Measurements from ENCODE around the gene B3GNT5. TPM values are rescaled to one million over a fixed set of nuclear protein-coding genes. Genes with fewer than 3 reads are reported as not detected.
"Not testable (repeated sequence)": the region's sequence is repeated elsewhere in the genome, so short reads cannot be mapped to it uniquely, and the experiment has no call there.

Gene B3GNT5
- 31.0 and 40.3 TPM in 2 replicates for total RNA-seq

- peak; percentile 68 for DNase-seq
Measured at GRCh38 chr3:183252973-183253527, at the start of gene B3GNT5. TSS of gene B3GNT5 (plus strand) at chr3:183253253. CDS start at chr3:183269799, 16,546 bp downstream.

GRCh38 chr3:183203670-183204069 lies 49.4 kb upstream of the B3GNT5 start:
- DNase-seq, result no peak

GRCh38 chr3:183208260-183208659 lies 44.8 kb upstream of the B3GNT5 start:
- DNase-seq, result no peak

GRCh38 chr3:183208800-183209199 lies 44.3 kb upstream of the B3GNT5 start:
- DNase-seq, result no peak

GRCh38 chr3:183210341-183210740 lies 42.7 kb upstream of the B3GNT5 start:
- no peak for DNase-seq

GRCh38 chr3:183210862-183211341 lies 42.2 kb upstream of the B3GNT5 start:
- DNase-seq, result peak; percentile 47

- DNase-seq, result peak; percentile 70
Measured at GRCh38 chr3:183211352-183211751, 41.7 kb upstream of the B3GNT5 start.

- no peak for DNase-seq
Measured at GRCh38 chr3:183212096-183212495, 41.0 kb upstream of the B3GNT5 start.

GRCh38 chr3:183212565-183212964 lies 40.5 kb upstream of the B3GNT5 start:
- peak; percentile 79 for DNase-seq

- DNase-seq, result peak; percentile 63
Measured at GRCh38 chr3:183213415-183214276, 39.4 kb upstream of the B3GNT5 start.

GRCh38 chr3:183214277-183214612 lies 38.8 kb upstream of the B3GNT5 start:
- no peak for DNase-seq

- no peak for DNase-seq
Measured at GRCh38 chr3:183215591-183216202, 37.4 kb upstream of the B3GNT5 start.

GRCh38 chr3:183217548-183218332 lies 35.3 kb upstream of the B3GNT5 start:
- DNase-seq, result no peak

GRCh38 chr3:183218826-183219225 lies 34.2 kb upstream of the B3GNT5 start:
- no peak for DNase-seq

- DNase-seq, result no peak
Measured at GRCh38 chr3:183220828-183221227, 32.2 kb upstream of the B3GNT5 start.

GRCh38 chr3:183222631-183223235 lies 30.3 kb upstream of the B3GNT5 start:
- no peak for DNase-seq

- no peak for DNase-seq
Measured at GRCh38 chr3:183224180-183224970, 28.7 kb upstream of the B3GNT5 start.

GRCh38 chr3:183226333-183226890 lies 26.6 kb upstream of the B3GNT5 start:
- no peak for DNase-seq

- DNase-seq, result no peak
Measured at GRCh38 chr3:183227586-183227985, 25.5 kb upstream of the B3GNT5 start.

- DNase-seq, result no peak
Measured at GRCh38 chr3:183229178-183229577, 23.9 kb upstream of the B3GNT5 start.

- DNase-seq, result not testable (repeated sequence)
Measured at GRCh38 chr3:183230251-183230650, 22.8 kb upstream of the B3GNT5 start.
